Right atrium auricular region (tissue), 2 donors: Measurements from ENCODE around the gene CREB3L1. TPM values are rescaled to one million over a fixed set of nuclear protein-coding genes. Genes with fewer than 3 reads are reported as not detected.
A peak's percentile ranks its signal among the peaks of the same experiment; 100 is the strongest.

Experiments used
- DNase-seq: peaks from one replicate; pipeline ENCODE4 v3.0.0-alpha.2; 2019; ENCODE audit warnings: low spot score
- H3K27ac ChIP-seq, 2 donors: fragments of 200-600 bp; sonication (generic); 1 replicate in 1 of 2; 2 replicates in 1 of 2; pipeline ENCODE4 v1.5.1; 2016 to 2019
- H3K27me3 ChIP-seq, 2 donors: fragments of 200-600 bp; sonication (generic); one replicate each; pipeline versions ENCODE4 v1.5.1 to v1.6.0; 2017 to 2019
- H3K36me3 ChIP-seq: fragments of 200-600 bp; sonication (generic); one replicate; pipeline ENCODE4 v1.5.1; 2016
- H3K4me1 ChIP-seq, 2 donors: fragments of 200-600 bp; sonication (generic); one replicate each; pipeline versions ENCODE4 v1.5.1 to v1.6.0; 2017 to 2019
- H3K4me3 ChIP-seq, 2 donors: fragments of 200-600 bp; sonication (generic); 1 replicate in 1 of 2; 2 replicates in 1 of 2; pipeline ENCODE4 v1.5.1; 2017 to 2019; ENCODE audit warnings: mild to moderate bottlenecking in 1 of 2, moderate library complexity in 1 of 2
- H3K9me3 ChIP-seq, 2 donors: fragments of 200-600 bp; sonication (generic); one replicate each; pipeline ENCODE4 v1.5.1; 2019
- total RNA-seq, 2 donors: library from RNA; depleted of rRNA; stranded (reverse); fragments of >200 nt; gene quantifications; one replicate each; pipeline ENCODE4 v1.1.0, GENCODE V29; 2016
- TF ChIP-seq, protein P1 (sequence below), 2 donors: fragments of 200-600 bp; sonication (generic); IDR thresholded peaks; one replicate each; pipeline ENCODE4 v1.5.1; 2019; ENCODE audit warnings: antibody characterized with exemption in 2 of 2

The CREB3L1 gene
- 10 to 100 TPM in 1 of 2 donors, 1 to 10 TPM in 1; 5.4 to 15.1 TPM for total RNA-seq

DNA sequence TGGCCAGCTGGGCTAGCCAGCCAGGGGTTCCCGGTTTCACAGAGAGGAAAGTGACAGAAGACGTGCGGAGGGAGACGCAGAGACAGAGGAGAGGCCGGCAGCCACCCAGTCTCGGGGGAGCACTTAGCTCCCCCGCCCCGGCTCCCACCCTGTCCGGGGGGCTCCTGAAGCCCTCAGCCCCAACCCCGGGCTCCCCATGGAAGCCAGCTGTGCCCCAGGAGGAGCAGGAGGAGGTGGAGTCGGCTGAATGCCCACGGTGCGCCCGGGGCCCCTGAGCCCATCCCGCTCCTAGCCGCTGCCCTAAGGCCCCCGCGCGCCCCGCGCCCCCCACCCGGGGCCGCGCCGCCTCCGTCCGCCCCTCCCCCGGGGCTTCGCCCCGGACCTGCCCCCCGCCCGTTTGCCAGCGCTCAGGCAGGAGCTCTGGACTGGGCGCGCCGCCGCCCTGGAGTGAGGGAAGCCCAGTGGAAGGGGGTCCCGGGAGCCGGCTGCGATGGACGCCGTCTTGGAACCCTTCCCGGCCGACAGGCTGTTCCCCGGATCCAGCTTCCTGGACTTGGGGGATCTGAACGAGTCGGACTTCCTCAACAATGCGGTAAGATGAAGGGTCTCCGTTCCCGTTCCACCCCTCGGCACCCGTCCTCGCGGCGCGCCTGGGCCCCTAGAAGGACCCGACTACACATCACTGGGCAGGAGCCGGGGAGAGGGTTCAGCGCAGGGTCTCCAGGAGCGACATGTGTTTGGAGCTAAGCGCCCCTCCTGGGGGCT lies at the start of gene CREB3L1:
CREB3L1 (plus strand) TSS at position 41 of the 765 bp plus-strand sequence; CDS start at position 491, 450 bp downstream.
- TF ChIP-seq, protein P1, sequence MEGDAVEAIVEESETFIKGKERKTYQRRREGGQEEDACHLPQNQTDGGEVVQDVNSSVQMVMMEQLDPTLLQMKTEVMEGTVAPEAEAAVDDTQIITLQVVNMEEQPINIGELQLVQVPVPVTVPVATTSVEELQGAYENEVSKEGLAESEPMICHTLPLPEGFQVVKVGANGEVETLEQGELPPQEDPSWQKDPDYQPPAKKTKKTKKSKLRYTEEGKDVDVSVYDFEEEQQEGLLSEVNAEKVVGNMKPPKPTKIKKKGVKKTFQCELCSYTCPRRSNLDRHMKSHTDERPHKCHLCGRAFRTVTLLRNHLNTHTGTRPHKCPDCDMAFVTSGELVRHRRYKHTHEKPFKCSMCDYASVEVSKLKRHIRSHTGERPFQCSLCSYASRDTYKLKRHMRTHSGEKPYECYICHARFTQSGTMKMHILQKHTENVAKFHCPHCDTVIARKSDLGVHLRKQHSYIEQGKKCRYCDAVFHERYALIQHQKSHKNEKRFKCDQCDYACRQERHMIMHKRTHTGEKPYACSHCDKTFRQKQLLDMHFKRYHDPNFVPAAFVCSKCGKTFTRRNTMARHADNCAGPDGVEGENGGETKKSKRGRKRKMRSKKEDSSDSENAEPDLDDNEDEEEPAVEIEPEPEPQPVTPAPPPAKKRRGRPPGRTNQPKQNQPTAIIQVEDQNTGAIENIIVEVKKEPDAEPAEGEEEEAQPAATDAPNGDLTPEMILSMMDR (IDR thresholded peaks at IDR 0.05) = no peak
- Histone ChIP-seq H3K4me1 (peaks cover 0 to 83% of the 10 kb centered on the region in 2 donors), H3K4me3 (peak within 1 kb of the TSS; percentile 61 to 67), H3K27ac (peak within 1 kb of the TSS; percentile 71 to 74), H3K9me3 (no peaks in the 10 kb centered on the region), H3K27me3 (no peaks in the 10 kb centered on the region), H3K36me3 (no peaks in the 10 kb centered on the region)
- DNase-seq = no peak

DNA sequence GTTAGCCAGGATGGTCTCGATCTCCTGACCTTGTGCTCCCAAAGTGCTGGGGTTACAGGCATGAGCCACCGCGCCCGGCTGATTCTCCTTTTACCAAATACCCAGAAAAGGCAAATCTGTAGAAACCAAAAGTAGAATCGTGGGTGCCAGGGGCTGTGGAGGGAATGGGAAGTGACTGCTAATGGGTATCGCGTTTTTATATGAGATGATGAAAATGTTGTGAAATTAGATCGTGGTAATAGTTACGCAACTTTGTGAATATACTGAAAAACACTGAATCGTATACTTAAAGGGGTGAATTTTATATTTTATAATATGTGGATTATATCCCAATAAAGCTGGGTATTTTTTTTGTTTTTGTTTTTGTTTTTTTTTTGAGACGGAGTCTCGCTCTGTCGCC lies 48.2 kb upstream of the CREB3L1 start:
- TF ChIP-seq, protein P1 (IDR thresholded peaks at IDR 0.05) = no peak
- Histone ChIP-seq H3K27me3 (no peaks in the 10 kb centered on the region), H3K4me1 (no peaks in the 10 kb centered on the region), H3K36me3 (no peaks in the 10 kb centered on the region), H3K9me3 (no peaks in the 10 kb centered on the region), H3K27ac (no peak overlapping the region), H3K4me3 (no peak overlapping the region)
- no peak for DNase-seq

DNA sequence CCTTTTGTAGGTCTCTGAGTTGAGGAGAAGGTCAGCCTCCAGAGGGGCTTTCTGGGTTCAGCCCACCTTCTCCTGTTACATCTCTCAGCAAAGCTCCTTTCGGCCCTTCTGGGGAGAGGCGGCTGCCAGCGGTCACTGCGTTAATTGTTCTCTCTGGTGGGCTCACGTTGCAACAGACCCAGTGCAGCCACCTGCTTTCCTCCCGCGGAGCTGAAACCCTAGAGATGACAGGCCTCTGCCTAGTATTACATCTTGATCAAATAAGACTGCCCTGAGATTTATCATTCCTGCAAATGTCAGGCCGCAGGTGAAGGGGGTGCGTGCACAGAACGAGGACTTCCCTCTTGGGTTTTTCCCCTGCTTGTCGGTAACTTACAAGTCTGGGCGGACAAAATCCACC lies 43.2 kb upstream of the CREB3L1 start:
- Histone ChIP-seq H3K27me3 (no peaks in the 10 kb centered on the region), H3K4me3 (no peak overlapping the region), H3K9me3 (peaks cover 0 to 6% of the 10 kb centered on the region in 2 donors), H3K36me3 (no peaks in the 10 kb centered on the region), H3K4me1 (peaks cover 0 to 21% of the 10 kb centered on the region in 2 donors), H3K27ac (no peak overlapping the region)
- peak; percentile 55 for DNase-seq
- TF ChIP-seq, protein P1 (IDR thresholded peaks at IDR 0.05) = no peak

- TF ChIP-seq, protein P1 (IDR thresholded peaks at IDR 0.05) = no peak
- peaks cover 0 to 6% of the 10 kb centered on the region in 2 donors for H3K9me3 ChIP-seq
- no peak overlapping the region for H3K4me3 ChIP-seq
- no peak for DNase-seq
- H3K36me3 ChIP-seq = no peaks in the 10 kb centered on the region
- no peaks in the 10 kb centered on the region for H3K27me3 ChIP-seq
- peaks cover 0 to 25% of the 10 kb centered on the region in 2 donors for H3K4me1 ChIP-seq
- H3K27ac ChIP-seq = no peak overlapping the region
Measured at GRCh38 chr11:46235777-46236688, 41.4 kb upstream of the CREB3L1 start.

GRCh38 chr11:46236918-46237247 lies 40.6 kb upstream of the CREB3L1 start:
- no peak for DNase-seq
- Histone ChIP-seq H3K4me3 (no peak overlapping the region), H3K36me3 (no peaks in the 10 kb centered on the region), H3K4me1 (peaks cover 0 to 25% of the 10 kb centered on the region in 2 donors), H3K9me3 (peaks cover 0 to 6% of the 10 kb centered on the region in 2 donors), H3K27me3 (no peaks in the 10 kb centered on the region), H3K27ac (no peak overlapping the region)
- TF ChIP-seq, protein P1 (IDR thresholded peaks at IDR 0.05) = no peak
